Stimulated activated CD8-positive, alpha-beta memory T cell treated with anti-CD3 and anti-CD28 coated beads, Interleukin-2, amount 100 ng/mL, for 1 hour (primary cell): ENCODE data around the gene TJP3.

ENCODE experiments used
- DNase-seq, 2 donors: peaks; one replicate each; pipeline ENCODE4 v3.0.0-alpha.2; 2020; ENCODE audit warnings: low read depth in 2 of 2

TJP3 gene

DNA sequence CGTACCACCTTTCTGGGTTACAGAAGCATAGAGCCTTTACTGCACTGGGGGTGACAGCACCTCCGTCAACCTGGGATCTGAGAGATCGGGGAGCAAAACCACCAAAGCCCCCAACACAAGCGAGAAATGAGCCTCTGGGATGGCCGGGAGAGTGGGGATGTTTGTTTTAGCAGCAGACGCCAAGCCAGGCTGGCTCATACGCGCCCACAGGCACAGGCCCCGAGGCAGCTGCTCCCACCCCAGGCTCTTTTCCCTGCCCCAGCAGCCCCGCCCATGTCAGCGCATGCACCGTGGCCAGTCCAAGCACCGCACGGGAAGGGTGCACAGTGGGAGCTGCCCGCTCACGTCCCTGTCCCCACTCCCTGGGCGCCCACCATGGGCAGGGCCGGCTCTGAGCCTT is 16.5 kb upstream of the TJP3 start:
- DNase-seq = no peak

DNA sequence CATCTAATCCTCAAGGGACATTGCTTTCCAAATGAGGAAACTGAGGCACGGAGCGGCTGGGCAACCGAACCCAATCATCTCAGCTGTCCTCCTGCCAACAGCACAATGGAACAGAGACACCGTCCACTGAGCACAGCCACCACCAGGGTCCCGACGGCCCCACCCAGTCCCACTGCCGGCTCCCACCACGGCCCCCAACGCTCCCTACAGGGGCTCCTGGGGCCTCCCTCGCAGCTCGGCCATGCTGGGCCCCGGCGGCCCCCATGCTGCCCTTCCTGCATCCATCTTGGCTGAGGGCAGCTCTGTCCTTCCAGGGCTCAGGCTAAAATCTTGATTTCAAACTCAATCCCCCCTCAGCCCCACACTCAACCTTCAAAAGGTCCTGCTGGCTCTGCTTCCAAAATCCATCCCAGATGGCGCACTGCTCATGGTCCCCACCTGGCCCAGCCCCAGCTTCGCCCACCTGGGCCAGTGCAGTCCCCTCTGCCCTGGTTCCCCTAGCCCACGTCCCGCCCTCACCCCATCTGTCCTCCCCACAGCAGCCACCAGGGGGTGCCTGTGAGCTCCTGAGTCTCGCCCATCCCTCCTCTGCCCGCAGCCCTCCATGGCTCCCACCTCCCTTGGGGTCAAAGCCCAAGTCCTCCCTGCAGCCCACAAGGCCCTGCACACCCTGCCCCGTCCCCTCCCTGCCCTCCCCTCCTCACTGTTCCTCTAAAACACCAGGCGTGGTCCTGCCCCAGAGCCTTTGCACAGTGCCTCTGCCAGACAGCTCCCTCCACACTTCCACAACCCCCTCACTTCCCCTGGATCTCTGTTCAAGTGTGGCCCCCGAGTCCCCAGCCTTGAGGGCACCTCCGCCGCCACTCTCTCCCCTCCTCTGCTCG is 15.8 kb upstream of the TJP3 start:
- peak in 1 of 2 donors; percentile 36 for DNase-seq

DNA sequence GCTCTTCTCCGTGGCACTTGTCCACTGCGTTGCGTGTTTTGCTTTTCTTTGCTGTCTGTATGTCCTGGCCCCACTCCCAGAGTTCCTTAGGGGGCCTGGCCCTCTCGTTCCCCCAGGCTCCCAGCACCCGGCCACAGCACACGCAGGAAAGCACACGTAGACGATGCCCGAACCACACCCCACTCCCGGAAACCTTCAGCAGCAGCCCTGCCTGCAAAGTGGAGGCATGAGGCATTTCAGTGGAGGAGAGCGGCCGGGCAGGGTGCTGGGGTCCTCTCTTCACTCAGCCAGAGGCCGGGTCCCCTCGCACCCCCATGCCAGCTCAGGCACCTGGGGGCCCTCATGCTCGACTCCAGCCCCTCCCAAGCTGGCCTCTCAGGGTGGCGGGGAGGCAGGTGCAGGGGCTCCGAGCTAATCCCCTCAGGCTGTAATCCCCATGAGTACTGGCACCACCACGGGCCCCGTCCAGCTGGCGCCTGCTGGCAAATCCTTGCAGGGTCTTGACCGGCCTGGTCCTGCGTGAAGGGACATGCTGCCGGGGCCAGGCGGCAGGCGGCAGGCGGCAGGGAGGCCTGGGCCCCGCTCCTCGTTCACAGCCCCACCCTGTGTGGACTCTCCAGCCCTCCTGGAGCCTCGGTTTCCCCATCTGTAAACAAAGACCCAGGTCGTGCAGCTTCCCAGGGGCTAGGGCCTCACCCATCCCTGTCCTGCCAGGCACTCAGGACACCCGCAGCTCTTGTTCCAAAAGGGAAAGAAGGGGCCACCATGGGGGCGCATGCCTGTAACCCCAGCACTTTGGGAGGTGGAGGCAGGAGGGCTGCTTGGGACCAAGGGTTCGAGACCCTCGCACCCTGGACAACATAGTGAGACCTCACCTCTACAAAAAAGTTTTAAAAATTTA is 14.9 kb upstream of the TJP3 start:
- DNase-seq = no peak

DNA sequence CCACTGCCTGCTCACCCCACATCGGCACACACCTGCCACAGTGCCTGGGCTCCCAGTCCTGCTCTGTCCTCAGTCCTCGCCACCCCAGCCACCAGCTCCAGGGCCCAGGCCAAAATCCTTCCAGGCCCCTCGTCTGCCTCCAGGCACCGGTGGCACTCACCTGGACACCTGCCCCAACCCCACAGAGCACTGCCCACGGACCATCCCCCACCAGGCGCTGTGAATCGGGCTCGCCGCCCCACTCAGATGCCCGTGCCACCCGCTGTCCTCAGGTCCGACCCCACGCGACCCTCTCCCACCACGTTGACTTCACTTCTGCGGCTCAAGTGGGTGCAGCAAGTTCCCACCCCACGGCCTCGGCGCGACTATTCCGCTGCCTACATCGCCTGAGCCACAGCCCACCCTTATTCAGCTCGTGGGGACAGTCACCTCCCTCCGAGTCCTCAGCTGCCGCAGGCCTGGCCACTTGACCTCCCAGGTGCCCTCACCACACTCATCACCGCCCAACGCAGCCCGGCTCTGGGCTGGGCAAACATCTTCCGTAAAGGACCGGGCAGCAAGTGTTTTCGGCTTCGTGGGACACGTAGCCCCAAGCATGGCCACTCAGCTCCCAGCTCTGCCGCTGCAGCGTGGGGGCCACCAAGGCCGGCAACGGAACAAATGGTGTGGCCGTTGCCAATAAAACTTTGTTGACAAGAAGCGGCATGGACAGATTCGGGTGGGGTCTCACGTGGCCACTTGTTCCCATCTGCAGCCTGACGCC is 13.6 kb upstream of the TJP3 start:
- DNase-seq = no peak

DNA sequence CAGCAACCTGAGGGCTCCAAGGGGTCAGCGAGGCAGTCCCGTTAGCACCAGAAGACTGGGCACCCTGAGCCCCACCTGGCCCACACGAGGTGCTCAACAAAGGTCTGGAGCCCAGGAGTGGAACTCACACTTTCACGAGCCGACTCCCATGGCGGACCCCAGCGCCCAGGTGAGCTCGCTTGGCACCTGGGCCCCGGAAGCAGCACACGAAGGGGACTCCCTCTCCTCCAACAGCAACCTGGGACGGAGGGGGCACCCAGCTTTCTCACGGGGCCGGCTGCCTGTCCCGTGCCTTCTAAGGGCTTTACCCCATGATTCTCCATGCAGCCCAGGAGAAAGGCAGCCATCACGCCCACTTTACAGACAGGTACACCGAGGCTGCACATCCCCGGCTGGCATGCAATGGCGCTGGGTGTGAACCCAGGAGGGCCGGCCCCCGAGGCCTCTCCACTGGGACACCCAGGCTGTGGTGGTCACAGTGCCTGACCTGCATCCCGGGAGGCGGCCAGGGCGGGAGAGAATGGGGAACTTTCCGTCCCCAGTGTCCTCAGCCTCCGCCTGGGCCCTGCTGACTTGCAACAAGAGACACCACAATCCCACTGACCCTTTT is 13.0 kb upstream of the TJP3 start:
- DNase-seq = no peak

DNA sequence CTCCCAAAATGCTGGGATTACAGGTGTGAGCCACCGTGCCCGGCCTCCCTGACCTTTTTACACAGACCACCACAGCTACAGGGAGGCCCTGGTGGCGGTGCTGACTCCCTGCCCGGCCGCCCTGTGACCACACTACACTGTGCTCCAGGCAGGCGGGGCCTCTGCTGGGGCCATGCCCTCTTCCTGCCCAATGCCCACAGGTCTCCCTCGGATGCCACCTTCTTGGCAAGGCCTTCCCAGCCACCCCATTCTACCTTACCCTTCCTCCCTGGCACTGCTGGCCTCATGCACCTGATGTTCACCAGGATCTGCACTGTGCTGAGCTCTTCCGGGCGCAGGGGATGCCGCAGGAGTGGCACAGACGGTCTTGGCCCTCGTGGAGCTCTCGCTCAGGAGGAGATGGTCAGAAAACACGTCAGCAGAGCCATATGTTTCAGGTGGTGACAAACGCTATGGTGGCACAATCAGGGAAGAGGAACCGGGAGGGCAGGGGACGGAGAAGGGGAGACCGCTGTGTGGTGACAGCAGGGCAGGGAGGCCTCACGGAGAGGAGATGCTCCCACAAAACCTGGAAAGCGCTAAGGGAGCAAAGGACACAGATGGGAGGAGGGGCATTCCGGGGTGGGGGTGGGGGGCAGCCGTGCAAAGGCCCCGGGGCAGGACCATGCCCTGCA is 12.1 kb upstream of the TJP3 start:
- no peak for DNase-seq

DNA sequence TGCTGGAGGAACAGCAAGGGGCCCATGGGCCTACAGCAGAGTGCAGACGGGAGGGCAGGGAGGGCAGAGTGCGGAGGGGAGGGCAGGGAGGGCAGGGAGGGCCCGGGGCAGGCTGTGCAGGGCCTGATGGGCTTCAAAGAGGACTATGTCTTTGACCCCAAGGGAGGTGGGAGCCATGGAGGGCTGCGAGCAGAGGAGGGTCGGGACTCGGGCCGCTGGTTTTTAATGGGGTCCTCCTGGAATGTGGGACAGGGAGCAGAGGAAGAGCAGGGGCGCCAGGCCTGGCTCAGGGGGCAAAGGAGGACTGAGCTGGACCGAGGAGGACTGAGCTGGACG is 11.6 kb upstream of the TJP3 start:
- no peak for DNase-seq

DNA sequence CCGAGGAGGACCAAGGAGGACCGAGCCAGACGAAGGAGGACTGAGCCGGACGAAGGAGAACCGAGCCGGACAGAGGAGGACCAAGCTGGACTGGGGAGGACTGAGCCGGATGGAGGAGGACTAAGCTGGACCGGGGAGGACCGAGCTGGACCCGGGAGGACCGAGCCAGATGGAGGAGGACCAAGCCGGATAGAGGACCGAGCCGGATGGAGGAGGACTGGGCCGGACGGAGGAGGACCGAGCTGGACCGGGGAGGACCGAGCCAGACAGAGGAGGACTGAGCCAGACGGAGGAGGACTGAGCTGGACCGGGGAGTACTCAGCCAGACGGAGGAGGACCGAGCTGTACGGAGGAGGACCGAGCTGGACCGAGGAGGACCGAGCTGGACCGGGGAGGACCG is 11.1 kb upstream of the TJP3 start:
- no peak for DNase-seq

DNA sequence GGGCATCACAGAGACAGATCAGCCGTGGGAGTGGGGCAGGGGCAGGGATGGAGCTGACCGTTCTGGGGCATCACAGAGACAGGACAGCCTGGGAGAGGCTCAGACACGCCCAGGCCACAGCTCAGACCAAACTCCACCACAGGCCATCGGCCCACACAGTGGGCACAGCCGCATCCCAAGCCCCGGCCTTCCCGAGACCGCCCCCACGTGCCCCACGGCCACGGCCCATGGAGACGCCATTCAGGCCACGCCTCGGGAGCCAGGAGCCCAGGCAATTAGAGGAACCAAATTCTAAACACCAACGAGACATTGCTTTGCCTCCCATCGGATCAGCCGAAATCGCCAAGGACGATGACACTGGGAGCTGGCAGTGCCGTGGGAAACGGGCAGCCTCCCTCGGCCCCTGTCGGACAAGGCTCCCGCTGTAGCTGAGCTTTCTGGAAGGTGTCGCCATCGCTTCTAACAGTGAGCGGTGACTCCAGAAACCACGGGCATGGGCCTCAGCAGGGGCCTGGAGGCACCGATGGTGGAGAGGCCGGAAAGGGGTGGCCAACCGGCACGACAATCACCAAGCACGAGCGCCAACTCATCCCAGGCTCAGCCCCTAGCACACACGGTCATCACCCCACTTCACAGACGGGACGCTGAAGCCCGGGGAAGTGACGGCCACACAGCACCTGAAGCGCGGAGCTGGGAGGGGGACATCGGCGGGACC is 10.4 kb upstream of the TJP3 start:
- DNase-seq = no peak

DNA sequence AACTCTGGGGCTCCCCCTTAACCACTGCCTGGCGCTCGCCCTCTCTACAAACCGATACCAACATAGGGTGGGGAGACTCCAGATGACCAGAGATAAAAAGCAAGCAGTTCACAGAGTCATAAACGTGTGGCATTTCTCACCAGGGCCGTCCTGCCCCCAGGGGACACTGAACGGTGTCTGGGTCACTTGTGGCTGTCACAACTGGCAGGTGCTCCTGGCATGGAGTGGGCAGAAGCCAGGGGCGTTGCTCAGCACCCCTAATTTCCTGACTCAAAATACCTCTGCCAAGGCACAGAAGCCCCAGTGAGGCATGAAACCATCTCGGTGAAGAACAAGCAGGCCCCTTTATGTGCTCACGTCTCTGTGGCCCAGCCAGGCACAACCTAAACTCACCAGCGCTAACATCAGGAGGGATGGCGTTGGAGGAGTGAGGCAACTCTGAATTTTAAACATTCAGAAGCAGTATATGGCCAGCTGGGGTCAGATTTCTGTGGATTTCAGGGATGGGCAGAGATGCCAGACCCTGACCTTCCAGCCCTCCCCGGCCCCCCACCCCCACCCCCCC is 9.7 kb upstream of the TJP3 start:
- DNase-seq = no peak

DNA sequence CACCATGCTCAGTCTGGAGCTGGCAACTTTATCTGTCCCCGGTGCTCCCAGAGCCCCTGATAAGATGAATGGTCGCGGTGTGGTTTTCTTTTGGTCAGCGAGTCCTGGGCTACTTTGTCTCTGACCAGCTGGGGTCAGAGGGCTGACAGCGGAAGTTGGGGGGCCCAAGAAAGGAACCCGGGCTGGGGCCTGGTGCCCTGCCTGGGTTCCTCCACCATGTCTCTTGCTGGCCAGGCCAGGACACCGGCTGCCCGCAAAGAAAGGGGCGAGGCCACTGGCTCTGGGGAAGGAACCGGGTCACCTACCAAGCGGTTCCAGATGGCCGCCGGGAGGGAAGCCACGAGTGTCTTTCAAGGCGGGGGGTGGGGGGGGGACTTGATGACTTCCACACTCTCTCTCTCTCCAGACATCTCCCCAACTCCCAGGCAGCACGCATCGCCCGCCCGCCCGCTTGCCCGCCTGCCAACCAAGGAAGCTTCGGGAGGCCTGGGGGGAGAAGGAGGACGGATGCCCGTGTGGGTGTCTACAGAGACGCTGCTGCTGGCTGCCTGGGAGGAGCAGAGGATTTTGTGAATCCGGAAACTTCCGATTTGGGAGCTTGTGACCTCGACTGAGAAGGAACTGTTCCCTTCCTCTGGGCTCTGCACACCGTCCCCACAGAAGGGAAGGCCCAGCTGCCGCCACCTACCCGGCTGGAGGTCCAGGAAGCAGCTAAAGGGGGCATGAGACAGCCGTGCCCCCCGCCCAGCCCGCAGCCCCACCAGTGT is 9.0 kb upstream of the TJP3 start:
- no peak for DNase-seq

DNA sequence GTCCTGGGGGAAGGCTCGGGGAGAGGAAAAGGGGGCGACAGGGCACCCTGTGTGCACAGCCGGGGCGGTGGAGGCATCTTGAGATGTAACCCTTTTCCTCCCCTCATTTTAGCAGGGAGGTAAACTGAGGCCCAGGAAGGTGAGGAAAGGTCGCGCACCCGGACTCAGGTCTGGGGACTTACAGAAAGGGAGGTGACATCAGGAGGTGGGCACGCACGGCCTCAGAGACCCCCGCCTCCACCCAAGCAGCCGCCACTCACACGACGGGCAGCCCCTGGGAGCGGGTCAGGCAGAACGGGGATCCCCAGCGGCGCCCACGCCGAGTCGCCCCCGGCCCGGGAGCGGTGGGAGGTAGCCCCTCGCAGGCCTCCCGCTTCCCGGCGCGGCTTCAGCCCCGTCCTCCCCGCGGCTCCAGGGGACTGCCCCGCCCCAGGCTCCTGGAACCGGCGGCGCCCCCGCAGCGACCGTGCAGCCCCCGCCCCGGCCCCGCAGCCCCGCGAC is 8.4 kb upstream of the TJP3 start:
- DNase-seq = no peak

DNA sequence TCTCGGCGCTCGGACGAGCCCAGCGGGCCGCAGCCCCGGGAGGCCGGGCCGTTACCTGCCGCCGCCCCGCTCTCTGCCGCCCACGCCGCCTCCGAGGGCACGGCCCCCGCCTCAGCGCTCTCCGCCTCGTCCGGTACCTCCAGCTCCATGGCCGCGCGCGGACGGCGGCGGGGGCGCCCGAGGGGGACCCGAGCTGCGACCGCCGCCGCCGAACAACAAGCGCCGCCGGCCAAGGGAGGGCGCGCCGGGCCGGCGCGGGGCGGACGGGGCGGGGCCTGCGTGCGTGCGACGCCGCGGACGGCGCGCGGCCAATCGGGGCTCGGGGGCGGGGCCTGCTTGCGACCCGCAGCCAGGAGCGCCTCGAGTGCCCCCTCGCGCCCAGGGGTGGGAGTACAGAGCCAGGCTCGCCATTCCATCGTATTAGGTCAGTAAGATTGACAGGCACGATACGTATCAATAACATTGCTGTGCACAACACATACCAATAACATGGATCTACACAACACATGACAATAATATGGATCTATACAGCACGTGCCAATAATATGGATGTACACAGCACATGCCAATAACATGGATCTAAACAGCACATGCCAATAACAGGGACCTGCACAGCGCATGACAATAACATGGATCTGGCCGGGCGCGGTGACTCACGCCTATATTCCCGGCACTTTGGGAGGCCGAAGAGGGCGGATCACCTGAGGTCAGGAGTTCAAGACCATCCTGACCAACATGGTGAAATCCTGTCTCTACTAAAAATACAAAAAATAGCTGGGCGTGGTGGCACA is 7.7 kb upstream of the TJP3 start, which contains the start of gene PIP5K1C:
Gene PIP5K1C, minus strand, starts transcription at position 227 of the 791 bp plus-strand sequence. Its CDS starts 78 bp downstream, at position 149.
- peak; percentile 87 to 88 for DNase-seq

DNA sequence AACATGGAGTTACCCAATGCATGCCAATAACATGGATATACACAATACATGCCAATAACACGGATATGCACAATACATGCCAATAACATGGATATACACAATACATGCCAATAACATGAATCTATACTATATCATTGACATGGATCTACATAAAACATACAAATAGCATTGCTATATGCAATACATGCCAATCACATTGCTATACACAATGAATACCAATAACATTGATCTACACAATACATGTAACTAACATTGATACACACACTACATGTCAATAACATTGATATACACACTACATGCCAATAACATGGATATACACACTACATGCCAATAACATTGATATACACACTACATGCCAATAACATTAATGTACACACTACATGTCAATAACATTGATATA is 7.0 kb upstream of the TJP3 start:
- no peak for DNase-seq

DNA sequence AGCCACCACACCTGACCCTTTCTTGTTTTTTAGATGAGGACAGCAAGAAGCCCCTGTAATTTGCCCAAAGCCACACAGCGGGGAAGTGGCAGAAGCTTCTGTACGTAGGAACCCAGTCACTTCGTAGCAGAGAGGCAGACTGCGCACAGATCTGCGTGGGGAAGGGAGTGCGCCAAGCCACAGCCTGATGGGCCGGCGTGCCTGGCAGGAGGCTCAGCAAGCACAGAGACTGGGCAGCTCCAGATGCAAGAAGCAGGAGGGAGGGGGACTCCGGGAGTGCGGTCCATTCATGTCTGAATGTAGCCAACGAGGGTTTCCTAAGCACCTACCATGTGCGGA is 347 bp upstream of the TJP3 start:
- no peak for DNase-seq

DNA sequence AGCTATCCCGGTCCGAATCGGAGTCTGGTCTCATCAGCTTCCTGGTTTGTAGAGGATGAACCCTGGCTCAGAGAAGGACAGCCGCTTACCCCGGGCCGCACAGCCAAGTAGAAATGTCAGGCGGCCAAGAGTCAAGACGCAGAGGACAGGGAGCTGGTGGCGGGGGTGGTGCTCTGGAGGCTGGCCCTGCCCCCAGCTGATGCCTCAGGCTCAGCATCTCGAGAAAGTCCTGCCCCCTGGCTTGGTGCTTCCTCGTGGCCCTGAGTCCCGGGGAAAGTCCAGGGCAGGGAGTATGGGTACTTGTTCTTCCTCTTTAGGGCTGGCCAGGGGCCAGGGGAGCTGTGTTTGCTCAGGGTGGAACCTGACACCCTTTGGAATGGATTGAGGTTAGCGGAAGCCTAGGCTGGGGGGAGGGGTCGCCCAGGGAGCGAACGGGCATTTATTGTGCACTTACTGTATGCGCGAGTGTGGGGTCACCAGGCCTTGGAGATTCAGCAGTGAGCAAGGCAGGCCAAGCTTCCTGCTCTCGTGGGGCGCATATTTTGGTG is 2.2 kb downstream of the TJP3 start:
- no peak for DNase-seq

DNA sequence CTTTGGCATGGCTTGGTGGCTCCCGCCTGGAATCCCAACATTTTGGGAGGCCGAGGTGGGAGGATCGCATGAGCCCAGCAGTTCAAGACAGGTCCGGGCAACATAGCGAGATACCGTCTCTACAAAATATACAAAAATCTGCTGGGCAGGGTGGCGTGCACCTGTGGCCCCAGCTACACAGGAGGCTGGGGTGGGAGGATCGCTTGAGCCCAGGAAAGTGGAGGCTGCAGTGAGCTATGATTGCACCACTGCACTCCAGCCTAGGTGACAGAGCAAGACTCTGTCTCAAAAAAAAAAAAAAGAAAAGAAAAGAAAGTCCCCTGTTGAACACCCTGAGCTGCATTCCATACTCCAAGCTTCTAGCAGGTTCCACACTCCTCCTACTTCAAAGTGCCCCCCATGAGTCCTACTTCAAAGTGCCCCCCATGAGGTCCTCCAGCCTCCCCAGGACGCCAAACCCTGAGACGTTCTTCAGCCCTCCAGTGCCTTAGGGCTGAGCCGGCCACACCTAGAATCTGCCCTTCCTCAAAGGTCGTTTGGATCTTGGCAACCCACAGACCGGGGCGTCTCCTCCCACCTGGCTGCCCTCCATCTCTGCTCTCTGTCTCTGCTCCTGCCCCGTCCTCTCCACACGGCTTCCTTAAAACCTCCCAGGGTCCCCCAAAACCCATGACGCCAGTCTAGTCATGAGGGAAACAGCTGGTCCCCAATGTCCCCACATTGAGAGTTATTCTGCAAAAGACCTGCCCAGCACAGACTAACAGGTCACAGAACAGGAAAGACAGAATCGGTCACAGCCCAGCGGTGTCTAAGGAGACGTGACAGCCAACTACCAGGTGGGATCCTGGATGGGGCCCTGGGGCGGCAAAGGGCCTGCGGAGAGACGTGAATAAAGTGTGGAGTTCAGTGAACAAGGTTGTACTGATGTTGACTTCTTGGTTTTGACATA is 4.8 kb downstream of the TJP3 start:
- no peak for DNase-seq
